Liver (tissue), 3 donors: ENCODE measurements around the gene MYO18B.

Experiments
- EGR1 ChIP-seq, 2 donors: IDR thresholded peaks; 2 replicates each; pipeline ENCODE4 v1.6.1; 2016 to 2018; ENCODE audit warnings: antibody characterized with exemption in 2 of 2, low read depth in 2 of 2
- GABPA ChIP-seq, 2 donors: IDR thresholded peaks in 1 of 2; conservative IDR thresholded peaks in 1 of 2; 2 replicates each; pipeline ENCODE4 v1.6.1; 2016; ENCODE audit warnings: antibody characterized with exemption in 2 of 2, mild to moderate bottlenecking in 1 of 2, moderate library complexity in 1 of 2
- JUND ChIP-seq, 2 donors: IDR thresholded peaks; 2 replicates each; pipeline ENCODE4 v1.6.1; 2016; ENCODE audit warnings: antibody characterized with exemption in 2 of 2
- RAD21 ChIP-seq, 2 donors: IDR thresholded peaks; 2 replicates each; pipeline ENCODE4 v1.6.1; 2016; ENCODE audit warnings: antibody characterized with exemption in 2 of 2, mild to moderate bottlenecking in 2 of 2
- RXRA ChIP-seq, 2 donors: IDR thresholded peaks; 2 replicates each; pipeline ENCODE4 v1.6.1; 2017 to 2018; ENCODE audit warnings: antibody characterized with exemption in 2 of 2, mild to moderate bottlenecking in 1 of 2
- SP1 ChIP-seq: IDR thresholded peaks from 2 replicates; pipeline ENCODE4 v1.6.1; 2018; ENCODE audit warnings: antibody characterized with exemption, mild to moderate bottlenecking
- TAF1 ChIP-seq: conservative IDR thresholded peaks from 2 replicates; pipeline ENCODE4 v1.6.1; 2016; ENCODE audit warnings: antibody characterized with exemption, mild to moderate bottlenecking
- YY1 ChIP-seq: IDR thresholded peaks from 2 replicates; pipeline ENCODE4 v1.6.1; 2016; ENCODE audit warnings: antibody characterized with exemption, mild to moderate bottlenecking
- TF ChIP-seq, protein P1 (sequence below): fragments of 150-350 bp; IDR thresholded peaks from 2 replicates; pipeline ENCODE4 v1.5.1; 2017; ENCODE audit warnings: improper control_type of control experiment, low read depth, low read length; ENCODE audit not compliant: missing input control
- TF ChIP-seq, protein P2 (sequence below): IDR thresholded peaks from 2 replicates; pipeline ENCODE4 v1.6.1; 2016; ENCODE audit warnings: antibody characterized with exemption
- donor health status: healthy.
- donor health status: healthy.

DNA sequence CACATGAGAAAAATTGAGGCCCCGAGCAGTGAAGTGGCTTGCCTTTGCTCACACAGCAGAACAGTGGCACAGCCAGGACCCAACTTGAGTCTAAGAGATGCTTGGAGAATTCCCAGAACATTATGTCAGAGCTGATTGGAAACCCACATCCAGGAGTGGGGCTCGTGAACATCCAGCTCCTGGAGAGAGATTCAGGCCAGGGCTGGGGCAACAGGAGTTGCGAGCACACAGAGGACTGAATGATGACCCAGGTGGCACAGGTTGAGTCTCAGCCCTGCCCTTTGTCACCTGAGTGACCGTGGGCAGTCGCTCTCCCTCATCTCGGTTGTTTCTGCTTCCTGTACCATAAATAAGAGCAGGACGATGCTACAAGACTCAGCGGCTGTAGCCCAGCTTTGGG, 102.6 kb downstream of the MYO18B start:
- TF ChIP-seq, protein P1, sequence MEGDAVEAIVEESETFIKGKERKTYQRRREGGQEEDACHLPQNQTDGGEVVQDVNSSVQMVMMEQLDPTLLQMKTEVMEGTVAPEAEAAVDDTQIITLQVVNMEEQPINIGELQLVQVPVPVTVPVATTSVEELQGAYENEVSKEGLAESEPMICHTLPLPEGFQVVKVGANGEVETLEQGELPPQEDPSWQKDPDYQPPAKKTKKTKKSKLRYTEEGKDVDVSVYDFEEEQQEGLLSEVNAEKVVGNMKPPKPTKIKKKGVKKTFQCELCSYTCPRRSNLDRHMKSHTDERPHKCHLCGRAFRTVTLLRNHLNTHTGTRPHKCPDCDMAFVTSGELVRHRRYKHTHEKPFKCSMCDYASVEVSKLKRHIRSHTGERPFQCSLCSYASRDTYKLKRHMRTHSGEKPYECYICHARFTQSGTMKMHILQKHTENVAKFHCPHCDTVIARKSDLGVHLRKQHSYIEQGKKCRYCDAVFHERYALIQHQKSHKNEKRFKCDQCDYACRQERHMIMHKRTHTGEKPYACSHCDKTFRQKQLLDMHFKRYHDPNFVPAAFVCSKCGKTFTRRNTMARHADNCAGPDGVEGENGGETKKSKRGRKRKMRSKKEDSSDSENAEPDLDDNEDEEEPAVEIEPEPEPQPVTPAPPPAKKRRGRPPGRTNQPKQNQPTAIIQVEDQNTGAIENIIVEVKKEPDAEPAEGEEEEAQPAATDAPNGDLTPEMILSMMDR: no peak
- no peak for TF ChIP-seq YY1
- TF ChIP-seq TAF1: no peak
- no peak for TF ChIP-seq GABPA (IDR thresholded peaks at IDR 0.05 in 1 of 2, conservative IDR thresholded peaks at IDR 0.05 in 1 of 2)
- TF ChIP-seq RAD21 (IDR thresholded peaks at IDR 0.05): no peak
- TF ChIP-seq JUND (IDR thresholded peaks at IDR 0.05): no peak
- no peak for TF ChIP-seq SP1
- no peak for TF ChIP-seq EGR1 (IDR thresholded peaks at IDR 0.05; ENCODE audit: low read depth in 2 of 2)
- TF ChIP-seq, protein P2, sequence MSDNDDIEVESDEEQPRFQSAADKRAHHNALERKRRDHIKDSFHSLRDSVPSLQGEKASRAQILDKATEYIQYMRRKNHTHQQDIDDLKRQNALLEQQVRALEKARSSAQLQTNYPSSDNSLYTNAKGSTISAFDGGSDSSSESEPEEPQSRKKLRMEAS: no peak
- no peak for TF ChIP-seq RXRA (IDR thresholded peaks at IDR 0.05)
